WERI-Rb-1 (cell line): ENCODE measurements around the gene APCS.

Source experiments
- DNase-seq: peaks from one replicate; pipeline ENCODE4 v3.0.0-alpha.2; 2020
- H3K27ac ChIP-seq: fragments of 250-450 bp; sonication (Bioruptor Pico); 2 replicates; pipeline ENCODE4 v1.5.1; 2020; ENCODE audit warnings: mild to moderate bottlenecking, moderate library complexity
- H3K27me3 ChIP-seq: fragments of 250-450 bp; sonication (Bioruptor Pico); 2 replicates; pipeline ENCODE4 v1.5.1; 2021; ENCODE audit warnings: mild to moderate bottlenecking, low read depth, moderate library complexity; ENCODE audit not compliant: insufficient read depth, severe bottlenecking
- H3K36me3 ChIP-seq: fragments of 250-450 bp; sonication (Bioruptor Pico); 2 replicates; pipeline ENCODE4 v1.5.1; 2020; ENCODE audit warnings: mild to moderate bottlenecking, moderate library complexity
- H3K4me3 ChIP-seq: 2 replicates; pipeline ENCODE4 v1.5.1; 2011; ENCODE audit warnings: low read depth, mild to moderate bottlenecking, control low read depth, low read length
- H3K9me3 ChIP-seq: fragments of 250-450 bp; sonication (Bioruptor Pico); 2 replicates; pipeline ENCODE4 v1.5.1; 2021; ENCODE audit warnings: mild to moderate bottlenecking, moderate library complexity; ENCODE audit not compliant: severe bottlenecking
- CTCF ChIP-seq: IDR thresholded peaks from 2 replicates; pipeline ENCODE4 v1.5.1; 2011; ENCODE audit warnings: low read depth, mild to moderate bottlenecking, control low read depth, inconsistent platforms, low read length

APCS gene

GRCh38 chr1:159587461-159587951, at the start of gene APCS:
Gene APCS, plus strand, starts transcription at chr1:159587826. Its CDS starts 96 bp downstream, at chr1:159587922.
- Histone ChIP-seq H3K4me3 (no peak within 1 kb of the TSS), H3K27ac (no peak within 1 kb of the TSS), H3K27me3 (peaks cover 71% of the 10 kb centered on the region), H3K9me3 (no peaks in the 10 kb centered on the region), H3K36me3 (no peaks in the 10 kb centered on the region)
- no peak for TF ChIP-seq CTCF
- DNase-seq, result no peak

- H3K4me3 ChIP-seq, result no peak overlapping the region
- H3K27ac ChIP-seq, result no peak overlapping the region
- H3K27me3 ChIP-seq, result peaks cover 50% of the 10 kb centered on the region
- H3K9me3 ChIP-seq, result no peaks in the 10 kb centered on the region
- DNase-seq, result no peak
- TF ChIP-seq CTCF, result no peak
- no peaks in the 10 kb centered on the region for H3K36me3 ChIP-seq
Measured at GRCh38 chr1:159548126-159548525, 39.5 kb upstream of the APCS start.

- H3K36me3 ChIP-seq, result no peaks in the 10 kb centered on the region
- no peaks in the 10 kb centered on the region for H3K9me3 ChIP-seq
- no peak for DNase-seq
- no peak overlapping the region for H3K4me3 ChIP-seq
- TF ChIP-seq CTCF, result no peak
- H3K27ac ChIP-seq, result no peak overlapping the region
- H3K27me3 ChIP-seq, result peaks cover 70% of the 10 kb centered on the region
Measured at GRCh38 chr1:159554261-159554660, 33.4 kb upstream of the APCS start.

GRCh38 chr1:159554696-159555095, 32.9 kb upstream of the APCS start:
- Histone ChIP-seq H3K36me3 (no peaks in the 10 kb centered on the region), H3K9me3 (no peaks in the 10 kb centered on the region), H3K4me3 (no peak overlapping the region), H3K27ac (no peak overlapping the region), H3K27me3 (peaks cover 74% of the 10 kb centered on the region)
- no peak for TF ChIP-seq CTCF
- no peak for DNase-seq

- Histone ChIP-seq H3K27me3 (peaks cover 75% of the 10 kb centered on the region), H3K36me3 (no peaks in the 10 kb centered on the region), H3K4me3 (no peak overlapping the region), H3K27ac (no peak overlapping the region), H3K9me3 (no peaks in the 10 kb centered on the region)
- TF ChIP-seq CTCF, result no peak
- no peak for DNase-seq
Measured at GRCh38 chr1:159556931-159557369, 30.7 kb upstream of the APCS start.

GRCh38 chr1:159560599-159560998, 27.0 kb upstream of the APCS start:
- H3K27me3 ChIP-seq, result peaks cover 82% of the 10 kb centered on the region
- H3K9me3 ChIP-seq, result no peaks in the 10 kb centered on the region
- TF ChIP-seq CTCF, result no peak

More at GRCh38 chr1:159560599-159560998, 27.0 kb upstream of the APCS start:
- Histone ChIP-seq H3K4me3 (no peak overlapping the region), H3K36me3 (no peaks in the 10 kb centered on the region), H3K27ac (no peak overlapping the region)
- DNase-seq, result no peak
